HG03159 (cell line): ENCODE data around the gene B3GALT6.

Experiments
- ATAC-seq: cut with Tn5 transposase; IDR thresholded peaks from one replicate; pipeline ENCODE4 v1.9.1; 2021; ENCODE audit warnings: mild to moderate bottlenecking, moderate library complexity; ENCODE audit not compliant: unreplicated experiment

The B3GALT6 gene

GRCh38 chr1:1281533-1282321 is 49.7 kb downstream of the B3GALT6 start:
- no peak for ATAC-seq

- ATAC-seq: no peak
Observed at GRCh38 chr1:1282998-1283397, 51.0 kb downstream of the B3GALT6 start.

- no peak for ATAC-seq
Observed at GRCh38 chr1:1283821-1284220, 51.8 kb downstream of the B3GALT6 start.
